C4-2B (cell line): Measurements from ENCODE around the gene PER2.

Source experiments
- H3K27ac ChIP-seq: fragments of 450-650 bp; 2 replicates; pipeline ENCODE4 v1.5.1; 2017
- ZFX ChIP-seq: fragments of 450-650 bp; IDR thresholded peaks from 2 replicates; pipeline ENCODE4 v1.6.1; 2017
- TF ChIP-seq, protein P1 (sequence below): fragments of 450-650 bp; conservative IDR thresholded peaks from 2 replicates; pipeline ENCODE4 v1.5.1; 2017; ENCODE audit warnings: mild to moderate bottlenecking

PER2 gene

DNA sequence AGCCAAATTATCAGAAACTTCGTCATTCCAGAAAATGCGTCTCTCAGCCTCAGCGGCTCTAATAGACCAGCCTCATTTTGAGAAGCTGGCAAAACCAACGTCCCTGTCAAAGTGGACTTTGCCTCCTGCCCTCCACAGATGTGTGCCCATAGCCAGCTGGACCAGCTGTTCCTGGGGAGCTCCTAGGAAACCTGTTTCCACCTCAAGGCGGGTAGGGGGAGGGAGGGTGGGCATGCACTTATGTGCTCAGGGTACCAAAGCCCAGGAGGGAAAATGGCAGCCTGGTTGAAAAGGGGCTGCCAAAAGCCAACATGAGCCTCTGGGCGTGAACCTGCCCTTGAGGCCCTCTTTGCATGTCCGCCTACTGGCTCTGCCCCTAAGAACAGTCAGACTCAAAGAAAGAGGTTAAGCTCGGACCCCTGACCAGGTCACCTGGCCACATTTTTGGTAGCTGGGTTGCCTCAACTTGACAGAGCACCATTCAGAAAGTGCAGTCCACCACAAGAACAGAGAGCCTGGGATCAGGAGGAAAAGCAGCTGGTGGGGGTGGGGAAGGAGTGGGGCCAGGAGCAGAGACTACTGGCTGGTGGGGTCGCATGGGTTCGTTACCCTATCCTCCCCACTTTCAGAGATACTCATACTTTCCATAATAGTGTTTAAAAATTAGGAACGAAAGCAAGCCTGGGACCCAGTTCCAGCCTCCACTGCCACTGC is 3.5 kb downstream of the PER2 start:
- H3K27ac ChIP-seq, result peak overlapping the region; percentile 98
- TF ChIP-seq ZFX, result no peak
- TF ChIP-seq, protein P1, sequence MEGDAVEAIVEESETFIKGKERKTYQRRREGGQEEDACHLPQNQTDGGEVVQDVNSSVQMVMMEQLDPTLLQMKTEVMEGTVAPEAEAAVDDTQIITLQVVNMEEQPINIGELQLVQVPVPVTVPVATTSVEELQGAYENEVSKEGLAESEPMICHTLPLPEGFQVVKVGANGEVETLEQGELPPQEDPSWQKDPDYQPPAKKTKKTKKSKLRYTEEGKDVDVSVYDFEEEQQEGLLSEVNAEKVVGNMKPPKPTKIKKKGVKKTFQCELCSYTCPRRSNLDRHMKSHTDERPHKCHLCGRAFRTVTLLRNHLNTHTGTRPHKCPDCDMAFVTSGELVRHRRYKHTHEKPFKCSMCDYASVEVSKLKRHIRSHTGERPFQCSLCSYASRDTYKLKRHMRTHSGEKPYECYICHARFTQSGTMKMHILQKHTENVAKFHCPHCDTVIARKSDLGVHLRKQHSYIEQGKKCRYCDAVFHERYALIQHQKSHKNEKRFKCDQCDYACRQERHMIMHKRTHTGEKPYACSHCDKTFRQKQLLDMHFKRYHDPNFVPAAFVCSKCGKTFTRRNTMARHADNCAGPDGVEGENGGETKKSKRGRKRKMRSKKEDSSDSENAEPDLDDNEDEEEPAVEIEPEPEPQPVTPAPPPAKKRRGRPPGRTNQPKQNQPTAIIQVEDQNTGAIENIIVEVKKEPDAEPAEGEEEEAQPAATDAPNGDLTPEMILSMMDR, result no peak

DNA sequence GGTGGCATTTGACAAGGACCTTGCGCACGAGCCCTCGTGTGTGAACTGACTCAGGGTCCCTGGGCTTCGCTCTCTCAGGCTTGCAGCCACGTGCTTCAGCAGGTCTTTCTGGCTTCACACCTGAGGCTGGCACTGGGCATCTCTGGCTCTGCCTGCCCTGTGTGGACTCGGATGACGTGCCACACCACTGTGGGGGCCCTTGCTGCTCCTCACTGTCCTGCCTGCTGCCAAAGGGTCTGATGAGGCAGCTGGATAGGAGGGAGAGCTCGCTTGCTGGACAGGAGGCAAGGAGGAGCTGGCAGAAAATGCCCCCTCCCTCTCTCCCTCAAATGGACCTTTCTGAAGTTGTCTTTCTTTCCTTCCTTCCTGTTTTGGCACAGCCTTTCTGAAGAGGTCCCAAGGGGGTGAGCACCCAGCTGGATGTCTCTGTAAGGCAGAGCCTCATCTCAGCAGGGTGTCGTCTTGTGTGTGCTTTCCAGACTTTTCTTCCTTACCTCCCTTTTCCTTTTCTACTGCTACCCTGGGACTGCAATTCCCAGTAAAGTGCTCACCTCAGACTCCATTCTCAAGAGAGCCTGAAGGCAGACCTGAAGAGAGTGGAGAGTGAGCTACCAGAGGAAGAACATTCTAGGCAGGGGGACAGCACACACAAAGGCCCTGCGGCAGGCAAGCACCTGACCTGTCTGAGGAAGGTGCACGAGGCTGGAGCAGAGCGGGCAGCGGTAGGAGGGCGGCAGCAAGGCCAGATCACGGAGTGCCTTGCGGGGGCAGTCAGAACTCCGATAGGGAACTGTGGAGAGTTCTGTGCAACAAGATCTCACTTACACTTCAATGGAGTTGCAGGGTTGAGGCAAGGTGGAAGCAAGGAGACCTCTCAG is 5.3 kb downstream of the PER2 start:
- TF ChIP-seq, protein P1, result no peak
- no peak for TF ChIP-seq ZFX
- H3K27ac ChIP-seq, result peak overlapping the region; percentile 98

DNA sequence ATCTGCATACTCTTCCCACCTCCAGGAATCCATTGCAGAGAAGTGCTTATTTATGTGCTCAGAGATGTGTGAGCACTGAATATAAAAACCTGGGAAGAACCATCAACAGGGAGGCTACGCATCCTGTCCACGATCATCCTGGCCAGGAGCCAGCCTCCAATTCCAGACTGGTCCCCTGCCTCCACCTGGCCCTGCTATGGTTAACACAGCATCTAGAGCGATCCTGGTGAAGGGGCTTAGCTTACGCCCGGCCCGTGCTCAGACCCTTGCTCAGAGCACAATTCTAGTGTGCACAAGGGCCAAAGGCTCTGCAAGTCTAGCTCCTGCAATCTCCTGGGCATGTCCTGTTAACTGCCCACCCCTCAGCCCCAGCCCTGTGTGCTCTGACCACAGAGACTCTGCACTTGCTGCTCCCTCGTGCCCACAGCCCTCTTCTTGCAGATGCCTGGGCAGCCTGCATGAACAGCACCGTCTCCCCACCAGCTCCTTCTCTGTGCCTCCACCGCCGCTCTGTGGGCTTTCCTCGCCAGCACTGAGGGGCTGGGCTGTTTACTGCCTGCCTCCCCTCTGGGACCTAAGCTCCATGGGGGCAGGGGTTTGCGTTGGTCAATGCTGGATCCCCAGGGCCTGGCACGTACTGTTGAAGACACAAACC is 6.5 kb downstream of the PER2 start:
- TF ChIP-seq, protein P1, result no peak
- TF ChIP-seq ZFX, result no peak
- H3K27ac ChIP-seq, result no peak overlapping the region; the same call in 1 of the 2 replicates

DNA sequence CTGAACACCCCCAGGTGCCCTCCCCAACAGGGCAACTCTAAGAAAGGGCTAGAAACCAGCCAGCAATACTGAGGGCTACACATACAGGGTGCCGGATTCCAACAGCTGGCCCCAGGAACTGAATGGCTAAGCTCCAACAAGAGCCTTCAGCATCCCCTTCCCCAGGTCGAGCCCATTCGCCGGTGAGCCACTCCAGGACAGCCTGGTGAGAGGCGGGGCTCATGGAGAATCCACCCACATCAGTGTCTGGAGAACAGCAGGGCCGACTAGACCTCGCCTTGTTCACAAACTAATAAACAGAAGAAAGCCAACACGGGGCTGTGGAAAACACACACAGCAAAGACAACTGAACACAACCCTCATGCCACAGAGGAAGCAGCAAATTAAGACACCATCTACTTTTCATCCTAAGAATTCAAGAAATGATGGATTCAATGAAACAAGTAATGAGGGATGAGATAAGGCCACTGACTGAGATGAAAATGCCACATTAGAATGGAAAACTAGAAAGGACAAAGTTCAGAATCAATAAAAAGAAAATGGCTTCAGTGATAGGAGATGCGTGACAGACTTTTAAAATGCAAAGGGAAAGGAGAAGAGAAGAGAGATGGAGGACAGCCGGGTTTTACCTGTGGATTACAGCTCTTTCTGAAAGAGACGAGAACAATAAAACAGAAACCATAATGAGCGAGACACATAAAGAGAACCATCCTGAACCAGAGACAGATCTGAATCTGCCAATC is 8.2 kb downstream of the PER2 start:
- TF ChIP-seq ZFX, result no peak
- TF ChIP-seq, protein P1, result no peak
- no peak overlapping the region for H3K27ac ChIP-seq

DNA sequence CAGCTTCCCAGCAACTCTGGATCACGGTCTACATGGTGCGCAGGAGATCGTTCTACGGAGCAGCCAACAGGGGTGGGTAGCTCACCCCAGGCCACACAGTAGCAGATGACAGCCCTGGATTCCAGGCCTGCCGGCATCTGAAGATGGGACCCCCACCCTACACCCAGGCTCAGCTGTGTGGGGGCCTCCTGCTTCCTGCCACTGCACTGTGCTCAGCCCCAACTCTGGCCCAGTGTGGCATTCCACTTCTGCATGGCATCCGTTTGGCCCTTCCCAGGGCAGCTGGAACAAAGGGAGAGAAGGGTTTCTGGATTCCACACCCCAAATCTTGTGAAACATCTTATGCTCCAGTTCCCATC is 9.1 kb downstream of the PER2 start:
- no peak overlapping the region for H3K27ac ChIP-seq
- no peak for TF ChIP-seq ZFX
- TF ChIP-seq, protein P1, result no peak

DNA sequence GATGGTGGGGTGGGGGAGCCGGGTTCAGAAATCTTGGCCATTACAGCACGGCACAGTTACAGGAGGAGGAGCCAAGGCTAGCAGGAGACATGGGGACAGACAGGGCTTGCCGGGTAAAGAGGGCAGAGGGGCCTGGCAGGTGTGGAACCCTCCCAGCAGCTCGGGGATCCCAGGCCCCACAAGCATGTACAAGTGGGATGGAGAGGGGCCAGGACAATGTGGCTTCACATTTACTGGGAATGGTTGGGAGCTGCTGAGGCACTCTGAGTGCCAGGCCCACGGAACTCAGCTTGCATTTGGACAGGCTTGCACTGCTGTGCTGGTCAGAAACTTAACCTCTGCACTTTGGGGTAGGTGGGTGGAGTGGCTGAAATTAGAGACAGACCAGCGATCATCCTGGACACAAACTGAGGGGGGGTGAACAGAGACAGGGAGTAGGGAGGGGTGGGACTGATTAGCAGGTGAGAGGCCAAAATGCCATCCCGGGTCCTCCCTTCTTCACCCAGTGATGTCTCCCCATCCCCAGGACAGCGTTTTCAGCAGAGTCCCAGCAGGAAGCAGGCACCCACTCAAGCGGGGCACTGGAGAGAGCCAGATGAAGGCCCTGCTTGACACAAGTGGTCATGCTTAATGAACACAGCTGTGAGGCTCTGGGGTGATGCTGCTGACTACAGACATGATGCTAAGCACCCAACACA is 9.6 kb downstream of the PER2 start:
- TF ChIP-seq, protein P1, result no peak
- no peak for TF ChIP-seq ZFX
- no peak overlapping the region for H3K27ac ChIP-seq
